Activated T-helper 9 cell treated with anti-CD3 and anti-CD28 coated beads, Interleukin-2, amount 50 U/mL, for 16 hours (primary cell): ENCODE measurements around the gene TMPRSS5.
"Not testable (repeated sequence)": the region's sequence is repeated elsewhere in the genome, so short reads cannot be mapped to it uniquely, and the experiment has no call there.

Experiments used
- DNase-seq: peaks from one replicate; pipeline ENCODE4 v3.0.0-alpha.2; 2020; ENCODE audit warnings: low read depth

The TMPRSS5 gene

DNA sequence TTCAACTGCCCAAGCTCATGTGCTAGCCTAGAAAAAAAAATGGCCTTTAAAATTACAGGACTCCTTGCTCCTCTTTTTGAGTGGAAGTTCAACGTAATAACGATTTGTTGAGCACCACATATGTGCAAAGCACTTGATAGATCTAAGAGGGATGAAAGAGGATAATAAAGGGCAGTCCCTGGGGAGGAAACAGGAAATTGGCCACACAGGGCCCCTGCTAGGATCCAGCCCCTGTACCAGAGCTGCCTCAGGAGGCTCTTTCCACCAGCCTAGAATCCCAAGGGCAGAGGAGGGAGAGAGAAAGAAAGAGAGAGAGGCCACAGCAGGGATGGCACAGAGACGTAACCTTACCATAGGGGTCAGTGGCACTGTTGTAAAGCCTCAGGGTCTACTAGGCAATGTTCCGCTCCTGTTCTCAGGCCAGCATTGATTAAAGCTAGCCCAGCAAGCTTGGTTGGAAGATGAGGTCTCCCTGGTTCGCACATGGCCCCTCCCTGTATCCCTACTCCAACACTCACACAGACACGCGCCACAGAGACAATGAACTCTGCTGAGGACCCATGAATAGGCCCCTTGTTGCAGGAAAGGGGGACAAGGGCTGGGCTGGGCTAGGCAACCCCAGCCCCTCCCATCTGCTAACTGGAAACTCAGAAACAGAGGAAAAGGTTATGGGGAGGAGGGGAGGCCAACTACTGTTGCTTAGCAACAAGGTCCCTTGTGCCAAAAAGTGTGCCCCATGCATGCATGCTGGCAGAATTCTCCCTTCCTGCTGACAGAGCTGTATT is at the start of gene TMPRSS5:
Gene TMPRSS5, minus strand, starts transcription at position 438 of the 785 bp plus-strand sequence. Its CDS starts 84 bp downstream, at position 354.
- no peak for DNase-seq

- DNase-seq = no peak
These were observed 46.8 kb upstream of the TMPRSS5 start for GRCh38 chr11:113752932-113753331.

- DNase-seq = no peak
These were observed 30.2 kb upstream of the TMPRSS5 start for GRCh38 chr11:113736323-113736722.

DNA sequence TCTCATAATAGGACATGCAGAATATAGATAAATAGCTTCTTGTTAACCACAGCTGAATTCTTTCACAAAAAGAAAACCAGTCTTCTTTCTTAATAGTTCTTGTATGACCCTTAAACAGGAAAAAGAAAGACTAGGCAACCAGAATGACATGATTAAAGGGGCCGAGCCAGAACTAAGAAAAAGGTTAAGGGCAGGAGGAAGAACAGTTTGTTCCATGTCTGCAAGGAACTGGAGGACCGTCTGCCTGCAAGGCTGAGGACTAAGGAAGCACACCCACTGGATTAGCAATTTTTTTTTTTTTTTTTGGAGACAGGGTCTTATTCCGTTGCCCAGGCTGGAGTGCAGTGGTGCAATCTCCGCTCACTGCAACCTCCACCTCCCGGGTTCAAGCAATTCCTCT is 26.0 kb upstream of the TMPRSS5 start:
- DNase-seq = no peak

DNA sequence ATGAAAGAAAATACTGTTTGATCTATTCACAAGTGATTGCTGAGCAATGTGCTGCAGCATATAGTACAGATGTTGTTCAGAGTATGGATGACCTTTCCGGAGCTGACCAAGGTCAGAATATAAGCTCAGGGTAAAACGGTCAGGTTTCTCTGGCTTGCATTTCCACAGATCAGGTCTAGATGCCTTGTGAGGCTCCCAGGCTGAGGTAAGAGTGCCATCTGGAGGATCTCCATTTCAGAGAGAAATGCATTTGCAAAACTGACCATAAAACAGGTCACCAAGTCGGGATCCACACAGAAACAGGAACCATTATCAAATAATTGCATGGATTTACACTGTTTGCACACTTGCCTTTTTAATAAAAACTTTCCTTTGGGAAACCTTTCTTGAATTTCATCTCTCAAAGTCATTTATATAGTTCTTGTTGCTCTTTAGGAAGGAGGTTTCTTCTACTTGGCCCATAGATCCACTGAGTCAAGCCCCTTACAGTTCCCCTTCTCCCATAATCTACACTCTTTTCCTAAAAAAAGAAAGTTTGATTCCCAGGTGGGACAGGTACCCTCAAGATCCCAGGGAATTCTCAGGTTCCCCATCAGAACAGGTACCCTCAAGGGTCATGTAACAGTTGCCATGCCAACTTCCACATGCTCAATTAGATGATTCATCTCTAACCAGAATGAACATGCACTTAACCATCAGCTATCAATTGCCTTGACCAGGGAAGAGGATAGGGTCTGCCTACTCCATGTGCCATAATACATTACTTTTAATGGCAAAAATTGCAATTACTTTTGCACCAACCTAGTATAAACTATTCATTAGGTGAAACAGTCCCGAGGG is 25.0 kb upstream of the TMPRSS5 start:
- no peak for DNase-seq

DNA sequence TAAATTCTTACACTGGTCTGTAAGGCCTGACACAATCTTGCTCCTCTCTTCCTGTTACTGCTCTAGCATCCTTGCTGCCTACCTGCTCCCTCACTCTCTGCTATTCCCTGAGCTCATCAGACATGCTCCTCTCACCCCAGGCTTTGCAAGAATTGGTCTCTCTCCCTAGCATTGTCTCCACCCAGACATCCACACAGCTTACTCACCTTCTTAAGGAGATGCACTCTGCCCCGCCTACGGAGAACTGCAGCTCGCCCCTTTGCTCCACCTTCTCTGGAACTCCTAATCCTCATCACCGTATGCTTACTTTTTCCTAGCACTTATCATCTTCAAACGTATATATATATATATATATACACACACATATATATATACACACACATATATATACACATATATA is 23.3 kb upstream of the TMPRSS5 start:
- DNase-seq = no peak

DNA sequence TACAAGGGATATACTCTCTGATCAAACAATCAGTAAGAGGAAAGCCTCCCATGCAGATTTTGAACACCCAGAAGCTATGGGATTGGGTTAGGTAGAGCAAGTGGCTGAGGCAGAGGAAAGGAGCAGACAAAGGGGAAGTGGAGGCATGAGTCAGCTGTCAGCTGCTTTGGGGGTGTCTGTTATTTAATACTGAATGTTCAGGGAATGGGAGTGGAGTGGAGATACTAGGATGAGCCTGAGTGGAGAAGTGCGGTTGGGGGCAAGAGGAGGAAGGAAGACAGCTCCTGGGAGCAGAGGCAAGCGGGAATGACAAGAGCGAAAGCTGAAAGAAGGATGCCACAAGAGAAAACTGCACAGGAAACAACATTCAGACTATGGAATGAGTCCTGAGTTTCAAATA is 22.7 kb upstream of the TMPRSS5 start:
- DNase-seq = no peak

GRCh38 chr11:113725913-113726312 is 19.8 kb upstream of the TMPRSS5 start:
- DNase-seq = no peak

DNA sequence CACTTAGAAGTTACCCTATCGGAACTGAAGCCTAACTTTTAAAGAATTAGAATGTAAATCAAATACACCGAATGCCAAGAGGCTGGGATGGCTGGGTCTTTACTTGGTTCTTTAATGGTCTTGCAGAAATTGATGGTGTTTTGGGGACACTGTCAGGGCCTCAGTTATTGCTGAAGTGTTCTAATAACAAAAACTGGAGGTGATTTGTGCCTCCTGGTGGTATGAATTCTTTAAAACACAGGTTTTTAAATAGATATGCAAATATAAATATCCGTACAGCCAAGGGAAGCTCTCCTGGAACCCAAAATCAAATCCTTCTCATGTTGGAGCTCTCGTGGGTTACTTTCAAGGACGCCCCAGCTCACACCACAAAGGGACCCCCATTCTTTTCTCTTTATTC is 19.3 kb upstream of the TMPRSS5 start:
- DNase-seq = no peak

GRCh38 chr11:113724778-113725177 is 18.7 kb upstream of the TMPRSS5 start:
- DNase-seq = no peak

DNA sequence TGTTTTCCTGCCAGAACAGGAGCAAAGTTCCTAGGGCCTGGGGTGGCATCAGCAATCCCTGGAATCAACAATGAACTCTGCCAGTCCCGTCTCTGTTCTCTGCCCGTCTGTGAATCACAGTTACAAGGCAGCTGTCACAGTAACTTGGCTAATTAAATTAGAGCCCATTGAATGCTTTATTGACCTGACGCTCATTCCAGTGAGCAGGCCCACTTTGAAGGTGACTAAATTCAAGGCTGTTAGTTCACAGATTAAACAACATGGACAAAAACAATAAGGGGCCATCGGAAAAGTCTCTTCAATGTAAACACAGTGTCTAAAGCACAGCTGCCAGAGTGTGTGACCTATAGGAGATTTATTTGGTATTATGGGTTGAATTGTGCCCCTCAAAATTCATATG is 17.7 kb upstream of the TMPRSS5 start:
- no peak for DNase-seq

DNA sequence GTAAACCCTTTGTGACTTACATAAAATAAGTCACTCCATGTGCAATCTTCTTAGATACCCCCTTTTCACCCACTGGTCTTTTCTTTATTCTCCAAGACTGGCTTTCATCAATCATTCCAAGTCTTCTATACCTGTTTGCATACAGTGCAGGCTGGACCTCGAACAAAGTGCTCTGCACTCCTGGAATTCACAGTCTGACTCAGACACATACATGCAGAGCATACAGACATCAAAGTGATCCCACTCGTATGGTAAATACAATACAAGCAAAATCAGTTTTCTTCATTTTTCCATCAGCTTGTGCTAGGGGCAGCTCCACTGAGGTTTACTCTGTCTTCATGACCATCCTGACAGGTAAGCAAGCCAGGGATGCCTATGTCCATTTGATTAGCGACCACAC is 16.8 kb upstream of the TMPRSS5 start:
- no peak for DNase-seq

DNA sequence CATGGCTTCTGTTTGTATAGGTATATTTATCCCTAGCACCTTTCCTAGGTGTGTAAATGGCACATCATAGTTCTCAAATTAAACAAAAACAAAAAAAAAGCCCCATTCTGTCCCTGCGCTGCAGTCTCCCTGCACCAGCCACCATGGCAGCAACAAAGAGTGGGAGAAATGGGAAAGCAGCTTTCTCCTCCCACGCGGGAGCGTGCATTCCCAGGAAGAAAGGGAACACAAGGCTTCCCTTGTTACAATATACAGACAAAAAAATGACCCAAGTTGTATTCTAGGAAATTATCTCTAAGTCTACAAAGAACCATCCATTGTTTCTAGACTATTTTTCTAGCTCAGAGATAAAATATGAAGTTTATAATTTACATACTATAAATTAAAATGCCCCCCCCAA is 16.1 kb upstream of the TMPRSS5 start:
- no peak for DNase-seq

DNA sequence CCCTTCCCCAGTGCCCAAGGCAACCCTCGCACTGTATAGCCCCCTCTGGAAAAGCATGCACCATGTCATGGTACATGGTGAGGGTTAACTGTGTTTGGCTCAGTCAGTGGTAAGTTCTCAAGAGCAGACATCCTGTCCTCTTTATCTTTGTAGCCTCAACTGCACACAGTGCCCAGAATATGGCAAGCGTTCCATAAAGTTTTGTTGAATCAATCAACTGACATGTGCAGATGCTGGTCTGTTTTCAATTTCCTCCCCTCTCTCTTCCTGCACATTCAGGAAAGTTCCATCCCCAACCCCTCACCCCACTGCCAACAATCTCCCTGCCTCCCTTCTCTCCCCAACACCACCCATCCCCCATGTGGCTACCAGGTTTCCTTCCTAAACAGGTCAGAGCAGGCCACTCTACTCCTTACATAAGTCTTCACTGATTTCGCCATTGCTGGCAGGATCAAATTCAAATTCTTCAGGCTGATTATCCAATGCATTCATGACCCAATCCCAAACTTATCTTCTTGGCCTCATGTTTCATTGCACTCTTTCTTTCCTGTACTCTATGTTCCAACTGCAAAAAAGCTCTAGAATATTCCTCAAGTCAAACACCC is 15.5 kb upstream of the TMPRSS5 start:
- no peak for DNase-seq

DNA sequence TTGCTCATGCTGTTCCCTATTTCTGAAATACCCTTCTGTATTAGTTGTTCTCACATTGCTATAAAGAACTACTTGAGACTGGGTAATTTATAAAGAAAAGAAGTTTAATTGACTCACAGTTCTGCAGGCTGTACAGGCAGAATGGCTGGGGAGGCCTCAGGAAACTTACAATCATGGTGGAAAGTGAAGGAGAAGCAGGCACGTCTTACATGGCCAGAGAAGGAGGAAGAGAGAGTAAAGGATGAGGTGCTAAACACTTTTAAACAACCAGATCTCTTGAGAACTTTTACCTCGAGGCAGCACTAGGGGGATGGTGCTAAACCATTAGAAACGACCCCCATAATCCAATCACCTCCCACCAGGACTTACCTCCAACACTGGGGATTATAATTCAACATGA is 14.4 kb upstream of the TMPRSS5 start:
- not testable (repeated sequence) for DNase-seq

GRCh38 chr11:113715882-113716625 is 9.9 kb upstream of the TMPRSS5 start:
- DNase-seq = no peak

DNA sequence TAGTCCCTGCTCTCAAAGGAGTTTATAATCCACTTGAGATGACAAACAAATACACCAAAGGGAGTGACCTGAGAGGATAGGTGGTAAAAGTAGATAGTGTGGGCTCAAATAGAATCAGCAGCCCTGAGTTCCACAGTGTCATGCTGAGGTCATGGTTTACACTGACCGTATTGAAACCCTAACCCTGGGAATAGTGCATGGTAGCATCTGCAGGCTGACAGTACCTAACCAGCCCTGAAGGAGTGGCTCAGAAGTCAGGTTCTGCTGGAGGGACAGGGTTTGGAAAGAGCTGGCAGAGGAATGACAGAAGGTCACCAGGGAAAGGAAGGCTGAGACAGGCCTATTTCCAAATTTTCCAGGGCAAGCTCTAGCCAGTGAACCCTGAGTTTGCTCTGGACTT is 9.2 kb upstream of the TMPRSS5 start:
- no peak for DNase-seq

DNA sequence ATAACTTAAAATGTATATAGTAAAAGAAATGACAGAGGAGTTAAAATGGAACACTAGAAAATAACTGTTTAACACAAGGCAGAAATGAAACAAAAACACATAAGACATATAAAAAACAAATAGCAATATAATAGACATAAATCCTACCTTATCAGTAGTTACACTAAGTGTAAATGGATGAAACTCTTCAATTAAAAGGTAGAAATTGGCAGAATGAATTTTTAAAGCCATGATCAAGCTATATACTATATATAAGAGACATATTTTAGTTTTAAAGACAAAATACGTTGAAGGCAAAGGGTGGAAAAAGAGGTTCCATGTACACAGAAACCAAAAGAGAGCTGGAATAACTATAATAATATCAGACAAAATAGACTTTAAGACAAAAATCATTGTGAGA is 4.9 kb upstream of the TMPRSS5 start:
- no peak for DNase-seq

DNA sequence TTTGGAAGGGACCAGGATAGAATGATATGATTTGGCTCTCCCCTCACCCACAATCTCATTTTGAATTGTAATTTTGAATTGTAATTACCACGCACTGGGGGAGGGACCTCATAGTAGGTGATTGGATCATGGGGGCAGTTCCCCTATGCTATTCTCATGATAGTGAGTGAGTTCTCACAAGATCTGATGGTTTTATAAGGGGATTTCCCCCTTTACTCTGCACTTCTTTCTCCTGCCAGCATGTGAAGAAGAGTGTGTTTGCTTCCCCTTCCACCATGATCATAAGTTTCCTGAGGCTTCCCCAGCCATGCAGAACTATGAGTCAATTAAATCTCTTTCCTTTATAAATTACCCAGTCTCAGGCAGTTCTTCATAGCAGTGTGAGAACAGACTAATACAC is 2.6 kb downstream of the TMPRSS5 start:
- not testable (repeated sequence) for DNase-seq

- DNase-seq = no peak
These were observed 4.6 kb downstream of the TMPRSS5 start for GRCh38 chr11:113701491-113701890.

- DNase-seq = no peak
These were observed 7.6 kb downstream of the TMPRSS5 start for GRCh38 chr11:113698515-113698914.

GRCh38 chr11:113697756-113698407 is 8.2 kb downstream of the TMPRSS5 start:
- no peak for DNase-seq
